Measurements from ENCODE around the gene CNTNAP5. TPM values are rescaled to one million over a fixed set of nuclear protein-coding genes. Genes with fewer than 3 reads are reported as not detected.

The CNTNAP5 gene
- polyA plus RNA-seq, 1 donor = 2.2 TPM

DNA sequence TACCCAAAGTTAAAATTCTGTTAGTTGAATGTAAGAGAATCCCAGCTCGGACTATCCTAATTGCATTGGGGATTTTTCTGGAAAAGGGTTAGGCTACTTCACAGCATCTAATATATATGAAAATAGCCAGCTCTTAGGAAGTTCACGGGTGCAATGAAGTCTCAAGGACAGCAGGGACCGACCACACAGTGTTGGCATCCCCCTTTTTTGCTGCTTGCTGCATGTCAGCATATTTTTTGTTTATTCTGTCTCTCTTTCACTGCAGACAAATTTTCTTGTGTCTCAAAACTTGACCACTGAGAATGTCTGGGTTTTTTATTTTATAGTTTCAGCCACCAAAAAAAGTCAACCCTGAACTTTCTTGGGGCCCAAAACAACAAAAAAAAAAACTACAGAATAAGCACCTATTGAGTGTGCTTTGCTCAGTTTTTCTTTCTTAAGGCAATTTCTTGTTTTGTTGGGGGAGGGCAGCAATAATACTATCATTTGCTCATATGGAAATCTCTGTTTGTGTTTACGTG, 535.6 kb downstream of the CNTNAP5 start:
- WGBS (ENCODE audit: insufficient coverage, low lambda C conversion rate) = no CpG with 5 or more reads among the region's 4 CpGs
- H3K9me3 ChIP-seq (ENCODE audit: control insufficient read depth, low read depth, low read length) = no peaks in the 10 kb centered on the region
- no peak for DNase-seq
- H3K36me3 ChIP-seq (ENCODE audit: control insufficient read depth, insufficient read depth, low read length) = no peaks in the 10 kb centered on the region
- H3K4me3 ChIP-seq (ENCODE audit: low read length) = no peak overlapping the region
- no peaks in the 10 kb centered on the region for H3K27me3 ChIP-seq (ENCODE audit: control insufficient read depth, insufficient read depth, low read length)
- H3K27ac ChIP-seq (ENCODE audit: low read length) = no peak overlapping the region
- H3K4me1 ChIP-seq (ENCODE audit: control insufficient read depth, insufficient read depth, low read length) = peaks cover 3% of the 10 kb centered on the region

DNA sequence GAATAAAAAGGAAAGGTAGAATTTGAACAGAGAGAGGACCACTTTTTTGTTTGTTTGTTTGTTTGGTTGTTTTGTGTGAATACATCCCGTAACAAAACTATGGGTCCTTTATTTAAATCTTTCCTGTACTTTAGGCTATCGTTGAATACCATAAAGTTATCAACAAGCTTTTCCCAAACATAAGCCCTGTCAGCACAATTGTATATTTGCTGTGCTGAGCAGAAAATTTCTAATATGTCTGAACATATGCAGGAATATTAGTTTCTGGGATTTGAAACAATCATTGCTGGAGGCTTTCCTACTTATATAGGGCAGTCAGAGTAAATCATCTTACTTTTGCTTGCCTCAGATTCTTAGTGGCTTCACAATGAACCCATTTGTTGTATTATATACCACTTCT, 536.4 kb downstream of the CNTNAP5 start:
- DNase-seq = no peak
- WGBS (ENCODE audit: insufficient coverage, low lambda C conversion rate) = no CpG with 5 or more reads among the region's 2 CpGs
- H3K36me3 ChIP-seq (ENCODE audit: control insufficient read depth, insufficient read depth, low read length) = no peaks in the 10 kb centered on the region
- H3K9me3 ChIP-seq (ENCODE audit: control insufficient read depth, low read depth, low read length) = no peaks in the 10 kb centered on the region
- H3K4me3 ChIP-seq (ENCODE audit: low read length) = no peak overlapping the region
- no peak overlapping the region for H3K27ac ChIP-seq (ENCODE audit: low read length)
- H3K27me3 ChIP-seq (ENCODE audit: control insufficient read depth, insufficient read depth, low read length) = no peaks in the 10 kb centered on the region
- H3K4me1 ChIP-seq (ENCODE audit: control insufficient read depth, insufficient read depth, low read length) = peaks cover 3% of the 10 kb centered on the region

GRCh38 chr2:124563426-124563825, 538.3 kb downstream of the CNTNAP5 start:
- no peaks in the 10 kb centered on the region for H3K9me3 ChIP-seq (ENCODE audit: control insufficient read depth, low read depth, low read length)
- H3K4me3 ChIP-seq (ENCODE audit: low read length) = no peak overlapping the region
- no peaks in the 10 kb centered on the region for H3K27me3 ChIP-seq (ENCODE audit: control insufficient read depth, insufficient read depth, low read length)
- H3K27ac ChIP-seq (ENCODE audit: low read length) = no peak overlapping the region
- peaks cover 3% of the 10 kb centered on the region for H3K4me1 ChIP-seq (ENCODE audit: control insufficient read depth, insufficient read depth, low read length)
- H3K36me3 ChIP-seq (ENCODE audit: control insufficient read depth, insufficient read depth, low read length) = no peaks in the 10 kb centered on the region
- DNase-seq = peak; percentile 9 to 54

- Histone ChIP-seq H3K27me3 (ENCODE audit: control insufficient read depth, insufficient read depth, low read length) (no peaks in the 10 kb centered on the region), H3K4me1 (ENCODE audit: control insufficient read depth, insufficient read depth, low read length) (peaks cover 3% of the 10 kb centered on the region), H3K4me3 (ENCODE audit: low read length) (no peak overlapping the region), H3K9me3 (ENCODE audit: control insufficient read depth, low read depth, low read length) (no peaks in the 10 kb centered on the region), H3K36me3 (ENCODE audit: control insufficient read depth, insufficient read depth, low read length) (no peaks in the 10 kb centered on the region), H3K27ac (ENCODE audit: low read length) (no peak overlapping the region)
- no peak for DNase-seq
Observed at GRCh38 chr2:124566518-124566970, 541.5 kb downstream of the CNTNAP5 start.

GRCh38 chr2:124570872-124571271, 545.8 kb downstream of the CNTNAP5 start:
- H3K9me3 ChIP-seq (ENCODE audit: control insufficient read depth, low read depth, low read length) = no peaks in the 10 kb centered on the region
- H3K4me3 ChIP-seq (ENCODE audit: low read length) = no peak overlapping the region
- no peaks in the 10 kb centered on the region for H3K27me3 ChIP-seq (ENCODE audit: control insufficient read depth, insufficient read depth, low read length)
- H3K27ac ChIP-seq (ENCODE audit: low read length) = no peak overlapping the region
- H3K36me3 ChIP-seq (ENCODE audit: control insufficient read depth, insufficient read depth, low read length) = no peaks in the 10 kb centered on the region
- H3K4me1 ChIP-seq (ENCODE audit: control insufficient read depth, insufficient read depth, low read length) = peaks cover 7% of the 10 kb centered on the region
- no peak for DNase-seq

GRCh38 chr2:124571836-124572235, 546.7 kb downstream of the CNTNAP5 start:
- no peak for DNase-seq
- Histone ChIP-seq H3K36me3 (ENCODE audit: control insufficient read depth, insufficient read depth, low read length) (no peaks in the 10 kb centered on the region), H3K9me3 (ENCODE audit: control insufficient read depth, low read depth, low read length) (no peaks in the 10 kb centered on the region), H3K27me3 (ENCODE audit: control insufficient read depth, insufficient read depth, low read length) (no peaks in the 10 kb centered on the region), H3K27ac (ENCODE audit: low read length) (no peak overlapping the region), H3K4me3 (ENCODE audit: low read length) (no peak overlapping the region), H3K4me1 (ENCODE audit: control insufficient read depth, insufficient read depth, low read length) (peaks cover 7% of the 10 kb centered on the region)
- WGBS (ENCODE audit: insufficient coverage, low lambda C conversion rate) = 100% methylated on average over 1 of the region's 3 CpGs

DNA sequence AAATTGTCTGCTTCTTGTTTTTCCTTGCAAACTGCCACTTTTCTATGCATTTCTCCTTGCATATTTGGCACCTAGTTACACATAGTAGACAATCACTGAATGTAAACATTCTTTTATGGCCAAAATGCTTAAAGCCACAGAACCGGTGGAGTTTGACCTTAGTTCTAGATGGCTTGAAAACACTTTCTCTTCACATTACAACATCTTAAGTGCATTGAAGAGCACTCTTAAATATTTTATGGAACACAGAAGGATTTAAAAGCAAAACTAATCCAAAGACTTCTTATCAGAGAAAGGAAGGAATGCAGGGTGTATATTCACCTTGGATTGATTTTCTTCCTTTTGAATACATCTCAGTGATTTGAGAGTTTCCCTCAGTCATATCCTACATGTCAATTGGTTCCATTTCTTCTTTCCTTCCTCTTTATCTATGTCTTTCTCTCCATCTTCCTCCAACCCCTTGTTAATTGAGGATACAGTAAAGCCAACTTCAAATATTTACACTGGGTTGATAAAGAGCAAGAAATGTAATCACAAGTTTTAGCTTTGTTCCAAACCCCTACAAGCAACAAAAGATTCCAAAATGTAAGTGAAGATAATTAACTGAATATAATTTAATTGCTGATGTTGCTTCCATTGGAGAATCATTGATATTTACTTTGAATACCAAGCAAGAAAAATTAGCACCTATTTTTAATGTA, 548.0 kb downstream of the CNTNAP5 start:
- Histone ChIP-seq H3K4me1 (ENCODE audit: control insufficient read depth, insufficient read depth, low read length) (peaks cover 7% of the 10 kb centered on the region), H3K27ac (ENCODE audit: low read length) (no peak overlapping the region), H3K4me3 (ENCODE audit: low read length) (no peak overlapping the region), H3K36me3 (ENCODE audit: control insufficient read depth, insufficient read depth, low read length) (no peaks in the 10 kb centered on the region), H3K9me3 (ENCODE audit: control insufficient read depth, low read depth, low read length) (no peaks in the 10 kb centered on the region), H3K27me3 (ENCODE audit: control insufficient read depth, insufficient read depth, low read length) (no peaks in the 10 kb centered on the region)
- DNase-seq = peak; percentile 36 to 66
- WGBS (ENCODE audit: insufficient coverage, low lambda C conversion rate) = 0% methylated on average over 1 of the region's 1 CpG

- H3K4me1 ChIP-seq (ENCODE audit: control insufficient read depth, insufficient read depth, low read length) = peaks cover 7% of the 10 kb centered on the region
- no CpG with 5 or more reads among the region's 2 CpGs for WGBS (ENCODE audit: insufficient coverage, low lambda C conversion rate)
- H3K36me3 ChIP-seq (ENCODE audit: control insufficient read depth, insufficient read depth, low read length) = no peaks in the 10 kb centered on the region
- H3K27me3 ChIP-seq (ENCODE audit: control insufficient read depth, insufficient read depth, low read length) = no peaks in the 10 kb centered on the region
- H3K27ac ChIP-seq (ENCODE audit: low read length) = no peak overlapping the region
- H3K4me3 ChIP-seq (ENCODE audit: low read length) = no peak overlapping the region
- H3K9me3 ChIP-seq (ENCODE audit: control insufficient read depth, low read depth, low read length) = no peaks in the 10 kb centered on the region
- DNase-seq = no peak
Observed at GRCh38 chr2:124575497-124575896, 550.4 kb downstream of the CNTNAP5 start.

- WGBS (ENCODE audit: insufficient coverage, low lambda C conversion rate) = 70% methylated on average over 2 of the region's 4 CpGs
- no peaks in the 10 kb centered on the region for H3K4me1 ChIP-seq (ENCODE audit: control insufficient read depth, insufficient read depth, low read length)
- H3K27ac ChIP-seq (ENCODE audit: low read length) = no peak overlapping the region
- H3K4me3 ChIP-seq (ENCODE audit: low read length) = no peak overlapping the region
- no peaks in the 10 kb centered on the region for H3K27me3 ChIP-seq (ENCODE audit: control insufficient read depth, insufficient read depth, low read length)
- H3K36me3 ChIP-seq (ENCODE audit: control insufficient read depth, insufficient read depth, low read length) = no peaks in the 10 kb centered on the region
- no peak for DNase-seq
- H3K9me3 ChIP-seq (ENCODE audit: control insufficient read depth, low read depth, low read length) = no peaks in the 10 kb centered on the region
Observed at GRCh38 chr2:124580263-124580662, 555.2 kb downstream of the CNTNAP5 start.

GRCh38 chr2:124582387-124582786, 557.3 kb downstream of the CNTNAP5 start:
- Histone ChIP-seq H3K27me3 (ENCODE audit: control insufficient read depth, insufficient read depth, low read length) (no peaks in the 10 kb centered on the region), H3K9me3 (ENCODE audit: control insufficient read depth, low read depth, low read length) (no peaks in the 10 kb centered on the region), H3K36me3 (ENCODE audit: control insufficient read depth, insufficient read depth, low read length) (no peaks in the 10 kb centered on the region), H3K4me3 (ENCODE audit: low read length) (no peak overlapping the region), H3K27ac (ENCODE audit: low read length) (no peak overlapping the region), H3K4me1 (ENCODE audit: control insufficient read depth, insufficient read depth, low read length) (no peaks in the 10 kb centered on the region)
- no peak for DNase-seq

- peaks cover 3% of the 10 kb centered on the region for H3K4me1 ChIP-seq (ENCODE audit: control insufficient read depth, insufficient read depth, low read length)
- no peaks in the 10 kb centered on the region for H3K9me3 ChIP-seq (ENCODE audit: control insufficient read depth, low read depth, low read length)
- WGBS (ENCODE audit: insufficient coverage, low lambda C conversion rate) = 100% methylated on average over 2 of the region's 4 CpGs
- no peaks in the 10 kb centered on the region for H3K27me3 ChIP-seq (ENCODE audit: control insufficient read depth, insufficient read depth, low read length)
- no peak overlapping the region for H3K4me3 ChIP-seq (ENCODE audit: low read length)
- no peak overlapping the region for H3K27ac ChIP-seq (ENCODE audit: low read length)
- DNase-seq = no peak
- H3K36me3 ChIP-seq (ENCODE audit: control insufficient read depth, insufficient read depth, low read length) = no peaks in the 10 kb centered on the region
Observed at GRCh38 chr2:124584615-124585014, 559.5 kb downstream of the CNTNAP5 start.
